Osteocyte (in vitro differentiated cells): ENCODE measurements around the gene PPP4C. TPM values are rescaled to one million over a fixed set of nuclear protein-coding genes. Genes with fewer than 3 reads are reported as not detected.
A peak's percentile ranks its signal among the peaks of the same experiment; 100 is the strongest.

ENCODE experiments used
- DNase-seq: peaks from one replicate; pipeline ENCODE4 v3.0.0; 2021; ENCODE audit warnings: mixed read lengths; ENCODE audit not compliant: unreplicated experiment; ENCODE audit errors: extremely low spot score
- H3K27ac Mint-ChIP-seq: one replicate; pipeline ENCODE4 v1.8.0; 2021; ENCODE audit warnings: mild to moderate bottlenecking, mixed read lengths; ENCODE audit not compliant: unreplicated experiment
- H3K27me3 Mint-ChIP-seq: one replicate; pipeline ENCODE4 v1.8.0; 2021; ENCODE audit warnings: mixed read lengths; ENCODE audit not compliant: unreplicated experiment
- H3K36me3 Mint-ChIP-seq: one replicate; pipeline ENCODE4 v1.8.0; 2021; ENCODE audit warnings: mixed read lengths; ENCODE audit not compliant: unreplicated experiment
- H3K4me1 Mint-ChIP-seq: one replicate; pipeline ENCODE4 v1.8.0; 2021; ENCODE audit warnings: mixed read lengths; ENCODE audit not compliant: unreplicated experiment
- H3K4me3 Mint-ChIP-seq: one replicate; pipeline ENCODE4 v1.8.0; 2021; ENCODE audit warnings: mild to moderate bottlenecking, moderate library complexity, mixed read lengths; ENCODE audit not compliant: unreplicated experiment
- H3K9me3 Mint-ChIP-seq: one replicate; pipeline ENCODE4 v1.8.0; 2021; ENCODE audit warnings: mixed read lengths; ENCODE audit not compliant: unreplicated experiment
- total RNA-seq: library from RNA; stranded (reverse); gene quantifications from 2 replicates; pipeline ENCODE4 v1.2.1, GENCODE V29; 2021
- TF ChIP-seq, protein P1 (sequence below): fragments of 200-600 bp; sonication (generic); IDR thresholded peaks from 2 replicates; pipeline ENCODE4 v1.5.0; 2021; ENCODE audit warnings: antibody characterized with exemption, mild to moderate bottlenecking, moderate library complexity

The PPP4C gene
- total RNA-seq, 1 donor from 2014 or later, result 102 TPM

DNA sequence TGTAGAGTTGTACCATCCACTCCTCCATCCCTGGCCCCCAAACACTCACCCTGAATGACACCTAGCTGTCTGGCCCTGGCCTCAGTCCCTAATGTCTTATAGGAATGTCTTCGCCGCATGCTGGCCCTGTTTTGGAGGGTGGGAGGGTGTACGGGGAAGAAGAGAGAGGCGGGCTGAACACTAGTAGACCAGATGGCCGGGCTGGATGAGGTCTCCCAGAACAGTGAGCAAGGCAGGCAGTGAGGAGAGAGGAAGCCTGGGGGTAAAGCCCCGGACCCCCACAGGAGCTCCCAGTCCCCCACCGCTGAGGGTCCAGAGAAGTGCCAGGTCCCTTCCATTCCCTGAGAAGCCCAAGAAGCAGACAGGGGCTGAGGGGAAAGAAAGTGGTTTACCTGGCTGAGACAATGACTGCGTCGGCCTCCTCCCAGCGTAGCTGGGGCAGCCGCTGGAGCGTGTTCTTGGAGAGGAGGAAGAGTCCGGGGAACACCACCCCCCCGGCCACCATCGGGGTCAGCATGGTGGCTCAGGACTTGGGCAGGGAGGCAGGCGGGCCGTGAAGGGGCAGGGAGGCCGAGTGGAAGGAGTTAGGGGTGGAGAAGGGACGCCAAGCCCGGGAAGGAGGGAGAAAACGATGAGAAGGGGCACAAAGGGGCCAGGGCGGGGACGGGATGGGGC, 45.6 kb upstream of the PPP4C start:
- DNase-seq, result no peak
- TF ChIP-seq, protein P1, sequence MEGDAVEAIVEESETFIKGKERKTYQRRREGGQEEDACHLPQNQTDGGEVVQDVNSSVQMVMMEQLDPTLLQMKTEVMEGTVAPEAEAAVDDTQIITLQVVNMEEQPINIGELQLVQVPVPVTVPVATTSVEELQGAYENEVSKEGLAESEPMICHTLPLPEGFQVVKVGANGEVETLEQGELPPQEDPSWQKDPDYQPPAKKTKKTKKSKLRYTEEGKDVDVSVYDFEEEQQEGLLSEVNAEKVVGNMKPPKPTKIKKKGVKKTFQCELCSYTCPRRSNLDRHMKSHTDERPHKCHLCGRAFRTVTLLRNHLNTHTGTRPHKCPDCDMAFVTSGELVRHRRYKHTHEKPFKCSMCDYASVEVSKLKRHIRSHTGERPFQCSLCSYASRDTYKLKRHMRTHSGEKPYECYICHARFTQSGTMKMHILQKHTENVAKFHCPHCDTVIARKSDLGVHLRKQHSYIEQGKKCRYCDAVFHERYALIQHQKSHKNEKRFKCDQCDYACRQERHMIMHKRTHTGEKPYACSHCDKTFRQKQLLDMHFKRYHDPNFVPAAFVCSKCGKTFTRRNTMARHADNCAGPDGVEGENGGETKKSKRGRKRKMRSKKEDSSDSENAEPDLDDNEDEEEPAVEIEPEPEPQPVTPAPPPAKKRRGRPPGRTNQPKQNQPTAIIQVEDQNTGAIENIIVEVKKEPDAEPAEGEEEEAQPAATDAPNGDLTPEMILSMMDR, result no peak
- Mint-ChIP-seq H3K27me3 (peaks cover 37% of the 10 kb centered on the region), H3K9me3 (no peaks in the 10 kb centered on the region), H3K4me3 (peak overlapping the region; percentile 48), H3K4me1 (peaks cover 8% of the 10 kb centered on the region), H3K27ac (no peak overlapping the region), H3K36me3 (no peaks in the 10 kb centered on the region)

DNA sequence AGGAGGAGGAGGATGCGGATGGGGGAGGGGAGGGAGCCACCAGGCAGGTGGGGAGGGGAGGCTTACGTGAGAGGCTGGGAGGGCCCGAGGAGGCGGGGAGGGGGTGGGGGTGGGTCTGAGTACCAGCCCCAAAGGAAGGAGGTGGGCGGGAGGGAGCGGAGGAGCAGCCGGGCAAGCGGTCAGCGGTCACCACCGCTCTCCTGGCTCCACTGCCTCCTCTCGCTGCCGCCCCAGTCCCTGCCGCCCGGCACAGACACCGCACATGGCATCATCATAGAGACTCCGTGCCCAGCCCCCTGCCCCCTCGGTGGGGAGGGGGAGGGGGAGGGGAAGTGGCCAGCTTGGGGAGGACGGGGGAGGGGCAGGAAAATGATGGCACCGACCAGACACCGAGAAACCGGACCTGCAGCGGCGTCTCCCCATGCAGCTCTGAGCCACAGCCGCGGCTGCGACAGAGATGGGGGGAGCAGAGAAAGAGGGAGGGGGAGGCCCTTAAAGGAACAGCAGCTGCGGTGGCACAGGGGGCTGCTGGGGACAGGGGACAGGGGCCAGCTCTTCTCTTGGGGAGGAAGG, 44.9 kb upstream of the PPP4C start, which contains the start of gene TLCD3B:
Gene TLCD3B, minus strand, starts transcription at position 431 of the 573 bp plus-strand sequence. CDS start 744 bp downstream, outside the sequence.
- TF ChIP-seq, protein P1, result no peak
- no peak for DNase-seq

DNA sequence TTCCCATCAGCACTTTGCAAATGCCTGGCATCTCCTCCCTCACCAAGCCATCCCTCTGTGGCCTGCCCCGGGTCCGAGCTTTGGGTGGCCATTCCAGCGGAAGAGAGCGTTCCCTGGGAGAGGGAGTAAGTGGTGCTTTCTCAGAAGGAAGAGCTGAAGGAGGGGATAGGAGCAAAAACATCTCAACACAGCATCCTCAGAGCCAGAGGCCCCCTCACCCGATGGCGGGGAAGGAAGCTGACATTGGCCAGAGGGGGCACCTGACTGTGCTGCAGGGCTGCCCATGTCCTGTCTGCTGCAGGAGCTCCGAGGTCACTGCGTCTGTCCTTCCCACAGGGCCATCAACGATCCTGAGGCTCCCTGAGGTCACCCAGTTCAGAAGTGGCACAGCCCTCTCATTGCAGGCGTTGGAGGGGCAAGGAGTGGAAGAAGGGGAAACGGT, 44.3 kb upstream of the PPP4C start:
- DNase-seq, result no peak
- Mint-ChIP-seq H3K27me3 (peaks cover 48% of the 10 kb centered on the region), H3K27ac (no peak overlapping the region), H3K4me3 (peak overlapping the region; percentile 32), H3K9me3 (no peaks in the 10 kb centered on the region), H3K4me1 (peaks cover 8% of the 10 kb centered on the region), H3K36me3 (no peaks in the 10 kb centered on the region)
- TF ChIP-seq, protein P1, result no peak

More for the DNA sequence above, 44.9 kb upstream of the PPP4C start, which contains the start of gene TLCD3B:
- peaks cover 8% of the 10 kb centered on the region for H3K4me1 Mint-ChIP-seq
- H3K27me3 Mint-ChIP-seq, result peaks cover 43% of the 10 kb centered on the region
- H3K27ac Mint-ChIP-seq, result no peak within 1 kb of the TSS
- no peaks in the 10 kb centered on the region for H3K9me3 Mint-ChIP-seq
- H3K36me3 Mint-ChIP-seq, result no peaks in the 10 kb centered on the region
- H3K4me3 Mint-ChIP-seq, result peak within 1 kb of the TSS; percentile 52

- no peaks in the 10 kb centered on the region for H3K36me3 Mint-ChIP-seq
- TF ChIP-seq, protein P1, result peak; percentile 77
- H3K27me3 Mint-ChIP-seq, result peaks cover 44% of the 10 kb centered on the region
- peak overlapping the region; percentile 38 for H3K4me3 Mint-ChIP-seq
- H3K9me3 Mint-ChIP-seq, result no peaks in the 10 kb centered on the region
- H3K27ac Mint-ChIP-seq, result no peak overlapping the region
- peaks cover 8% of the 10 kb centered on the region for H3K4me1 Mint-ChIP-seq
- no peak for DNase-seq
Observed at GRCh38 chr16:30032083-30032819, 43.5 kb upstream of the PPP4C start.

GRCh38 chr16:30033270-30033669, 42.5 kb upstream of the PPP4C start:
- Mint-ChIP-seq H3K4me1 (peaks cover 8% of the 10 kb centered on the region), H3K27me3 (peaks cover 41% of the 10 kb centered on the region), H3K27ac (no peak overlapping the region), H3K9me3 (no peaks in the 10 kb centered on the region), H3K4me3 (no peak overlapping the region), H3K36me3 (no peaks in the 10 kb centered on the region)
- no peak for DNase-seq
- TF ChIP-seq, protein P1, result no peak
